Measurements from ENCODE around the gene MEIS1.

DNA sequence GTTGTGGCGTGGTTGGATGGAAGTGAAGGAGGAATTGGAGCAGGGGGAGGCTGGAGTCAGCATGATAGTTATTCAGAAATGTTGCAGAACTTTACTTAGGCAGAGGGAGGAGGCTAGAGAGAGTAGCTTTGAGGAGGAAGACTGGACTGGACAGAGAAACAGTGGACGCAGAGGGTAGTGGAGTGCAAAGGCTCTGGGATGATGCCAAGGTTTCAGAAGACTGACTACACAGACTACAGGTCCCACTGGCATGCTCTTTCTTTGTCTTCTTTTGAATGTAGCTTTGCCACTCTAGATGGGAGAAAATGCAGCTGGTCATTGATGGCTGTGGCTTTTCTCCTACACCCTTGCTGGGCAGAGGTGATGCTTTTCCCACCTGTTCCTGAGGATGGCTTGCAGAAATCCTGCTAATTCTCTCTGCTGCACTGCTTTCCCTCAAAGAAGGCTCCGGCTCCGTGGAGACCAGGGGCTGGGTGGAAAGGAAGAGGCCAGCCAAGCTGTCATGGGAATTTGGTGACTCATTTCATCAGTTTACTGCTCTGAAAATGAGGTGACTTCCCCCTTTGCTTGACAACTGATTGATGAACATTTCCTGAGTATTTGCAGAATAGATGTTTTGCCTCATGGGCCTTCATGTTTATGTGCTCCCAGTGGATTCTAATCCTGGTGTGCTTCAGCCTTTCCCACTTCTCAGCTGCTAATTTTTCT lies 42.4 kb downstream of the MEIS1 start:
- no peak for TF ChIP-seq CTCF (IDR thresholded peaks at IDR 0.05)
- TF ChIP-seq POLR2AphosphoS5 (IDR thresholded peaks at IDR 0.05), result no peak
- no peak for TF ChIP-seq POLR2A (IDR thresholded peaks at IDR 0.05)
- no peak for TF ChIP-seq EP300 (IDR thresholded peaks at IDR 0.05; ENCODE audit: low read depth)

All from transverse colon (tissue), 4 donors.